Lung (tissue), 12 donors: ENCODE data around the gene WNK3. TPM values are rescaled to one million over a fixed set of nuclear protein-coding genes. Genes with fewer than 3 reads are reported as not detected.
"Not testable (repeated sequence)": the region's sequence is repeated elsewhere in the genome, so short reads cannot be mapped to it uniquely, and the experiment has no call there.

Experiments
- ATAC-seq: fragments of 200-7000 bp; cut with Tn5 transposase; one replicate; pipeline ENCODE4 v1.9.1; 2020; ENCODE audit warnings: moderate number of reproducible peaks; ENCODE audit not compliant: insufficient read depth, low FRiP score
- DNase-seq, 3 donors: peaks; one replicate each; pipeline ENCODE4 v3.0.0-alpha.2; 2013 to 2017
- H3K27ac ChIP-seq, 2 donors: one replicate each; pipeline ENCODE4 v1.5.1; 2013; ENCODE audit warnings: mild to moderate bottlenecking in 2 of 2, moderate library complexity in 2 of 2, control low read depth in 1 of 2, inconsistent platforms in 1 of 2, low read depth in 1 of 2, low read length in 1 of 2
- H3K27me3 ChIP-seq, 3 donors: one replicate each; pipeline ENCODE4 v1.5.1; 2013; ENCODE audit warnings: low read length in 2 of 3; ENCODE audit not compliant: control insufficient read depth in 3 of 3, insufficient read depth in 3 of 3
- H3K36me3 ChIP-seq, 4 donors: one replicate each; pipeline ENCODE4 v1.5.1; 2013; ENCODE audit warnings: low read length in 4 of 4, mild to moderate bottlenecking in 1 of 4, moderate library complexity in 1 of 4; ENCODE audit not compliant: control insufficient read depth in 4 of 4, insufficient read depth in 4 of 4
- H3K4me1 ChIP-seq, 5 donors: one replicate each; pipeline ENCODE4 v1.5.1; 2013; ENCODE audit warnings: low read length in 5 of 5, mild to moderate bottlenecking in 2 of 5, moderate library complexity in 1 of 5; ENCODE audit not compliant: control insufficient read depth in 5 of 5, insufficient read depth in 5 of 5
- H3K4me3 ChIP-seq: one replicate; pipeline ENCODE4 v1.5.1; 2013; ENCODE audit warnings: mild to moderate bottlenecking, control low read depth, moderate library complexity
- H3K9ac ChIP-seq, 2 donors: one replicate each; pipeline ENCODE4 v1.5.1; 2013; ENCODE audit warnings: low read length in 2 of 2, control low read depth in 1 of 2; ENCODE audit not compliant: insufficient read depth in 1 of 2
- H3K9me3 ChIP-seq, 4 donors: one replicate each; pipeline ENCODE4 v1.5.1; 2013; ENCODE audit warnings: low read length in 3 of 4, mild to moderate bottlenecking in 1 of 4, moderate library complexity in 1 of 4; ENCODE audit not compliant: control insufficient read depth in 4 of 4, insufficient read depth in 3 of 4
- CTCF ChIP-seq: IDR thresholded peaks from 2 replicates; pipeline ENCODE4 v1.5.1; 2012; ENCODE audit warnings: mild to moderate bottlenecking; ENCODE audit errors: control extremely low read depth, extremely low read depth
- WGBS, 2 donors: extraction: QIAGEN DNeasy Blood & Tissue Kit; methylation state at CpG; one replicate each; pipeline ENCODE4 v1.1.7; 2013; 5-methylcytosine and 5-hydroxymethylcytosine counted together
- polyA plus RNA-seq, 2 donors: library from polyadenylated mRNA; stranded (reverse); fragments of 200-250 nt; gene quantifications; one replicate each; pipeline ENCODE4 v1.2.1, GENCODE V29; 2013
- total RNA-seq, 2 donors: library from RNA; depleted of rRNA in 1 of 2; stranded (reverse); fragments of >200 nt in 1 of 2; gene quantifications; one replicate each; pipeline ENCODE4 v1.2.1, GENCODE V29; 2014 to 2021
- donor health status: control.
- donor health status: control.
- donor health status: Bipolar disorder and iron deficiency.
- donor health status: healthy.
- donor health status: DM: yes; HTN: yes; CAD: no.

The WNK3 gene
- total and polyA plus RNA-seq, 4 donors = 0.14 to 5.2 (median 0.80) TPM

DNA sequence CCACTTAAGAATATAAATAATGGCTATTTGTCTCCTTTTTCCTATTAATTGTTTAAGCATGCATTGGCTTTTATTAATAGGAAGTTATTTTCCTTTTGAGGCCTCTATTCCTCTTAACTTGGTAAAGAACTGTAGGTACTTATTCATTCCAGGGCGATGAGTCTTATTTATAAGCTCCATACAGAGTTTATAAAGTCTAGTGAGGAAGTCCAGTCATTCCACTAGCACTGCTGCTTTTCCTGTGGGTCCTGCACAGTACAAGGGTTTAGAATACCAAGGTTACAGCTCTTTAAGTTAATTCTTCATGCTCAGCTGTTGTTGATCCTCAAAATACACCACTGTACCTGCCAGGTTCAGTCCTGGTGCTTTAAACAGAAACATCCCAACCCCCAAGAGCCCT is 28.5 kb upstream of the WNK3 start:
- Histone ChIP-seq H3K9ac (no peak overlapping the region), H3K9me3 (no peaks in the 10 kb centered on the region), H3K36me3 (no peaks in the 10 kb centered on the region), H3K4me3 (no peak overlapping the region), H3K27me3 (no peaks in the 10 kb centered on the region), H3K27ac (no peak overlapping the region), H3K4me1 (no peaks in the 10 kb centered on the region)
- TF ChIP-seq CTCF = no peak
- ATAC-seq (no peak), DNase-seq (no peak)
- 63 to 65% methylated on average over 1 of the region's 1 CpG for WGBS, 2 donors

- 77 to 94% methylated on average over 4 to 5 of the region's 5 CpGs for WGBS, 2 donors
- H3K27me3 ChIP-seq, H3K9me3 ChIP-seq: not testable (repeated sequence)
These were observed 26.8 kb upstream of the WNK3 start for GRCh38 chrX:54384661-54385060.

DNA sequence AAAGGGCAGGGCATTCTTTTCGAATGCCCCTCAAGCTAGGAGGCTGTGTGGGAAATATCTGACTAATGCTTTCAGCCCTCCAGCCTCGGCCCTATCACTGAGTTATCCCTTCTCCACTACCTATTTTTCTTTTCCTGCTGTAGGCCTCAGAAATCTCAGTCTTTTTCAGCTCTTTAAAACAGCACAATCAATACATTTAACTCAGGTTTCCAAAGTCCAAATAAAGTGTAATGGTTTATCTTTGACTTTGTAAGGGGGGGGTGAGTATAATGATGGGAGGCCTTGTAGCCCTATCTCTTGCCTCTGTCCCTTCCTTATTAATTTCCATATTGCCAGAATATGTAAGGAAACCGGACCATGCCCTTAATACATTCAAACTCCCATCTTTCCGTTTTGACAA is 1.6 kb upstream of the WNK3 start:
- H3K9me3 ChIP-seq = peaks cover 0 to 5% (median 0%) of the 10 kb centered on the region in 4 donors
- ATAC-seq = no peak
- TF ChIP-seq CTCF = no peak
- H3K4me1 ChIP-seq = peaks cover 0 to 5% (median 0%) of the 10 kb centered on the region in 5 donors
- H3K27me3 ChIP-seq = no peaks in the 10 kb centered on the region
- H3K27ac ChIP-seq = no peak overlapping the region
- no peak overlapping the region for H3K4me3 ChIP-seq
- H3K36me3 ChIP-seq = no peaks in the 10 kb centered on the region
- H3K9ac ChIP-seq = no peak overlapping the region
- no peak for DNase-seq
- 74 to 75% methylated on average over 4 of the region's 4 CpGs for WGBS, 2 donors

More at GRCh38 chrX:54384661-54385060, 26.8 kb upstream of the WNK3 start:
- not testable (repeated sequence) for H3K9ac ChIP-seq, H3K4me1 ChIP-seq, H3K4me3 ChIP-seq, H3K36me3 ChIP-seq, ATAC-seq, H3K27ac ChIP-seq, DNase-seq

GRCh38 chrX:54358424-54359211 is 772 bp upstream of the WNK3 start:
- 1 to 41% methylated on average over 38 to 54 of the region's 54 CpGs for WGBS, 2 donors
- Histone ChIP-seq H3K4me1 (peaks cover 0 to 5% (median 0%) of the 10 kb centered on the region in 5 donors), H3K4me3 (no peak overlapping the region), H3K36me3 (no peaks in the 10 kb centered on the region), H3K9ac (no peak overlapping the region), H3K27me3 (no peaks in the 10 kb centered on the region), H3K9me3 (peaks cover 0 to 5% (median 0%) of the 10 kb centered on the region in 4 donors), H3K27ac (peak overlapping the region; percentile 23 to 26)
- no peak for TF ChIP-seq CTCF
- DNase-seq (peak; percentile 84 to 89 (median 88)), ATAC-seq (no peak)
